Large intestine (tissue), 3 donors: ENCODE results near the gene MYBPHL. TPM values are rescaled to one million over a fixed set of nuclear protein-coding genes. Genes with fewer than 3 reads are reported as not detected.

Source experiments
- DNase-seq, 2 donors: peaks; one replicate each; pipeline versions ENCODE4 v3.0.0 to v3.0.0-alpha.2; 2013
- H3K27ac ChIP-seq: one replicate; pipeline ENCODE4 v1.5.1; 2013; ENCODE audit warnings: low read length
- H3K27me3 ChIP-seq: 2 replicates; pipeline ENCODE4 v1.6.1; 2013; ENCODE audit warnings: low read length; ENCODE audit not compliant: control insufficient read depth, insufficient read depth
- H3K36me3 ChIP-seq: 2 replicates; pipeline ENCODE4 v1.6.1; 2013; ENCODE audit warnings: low read length; ENCODE audit not compliant: control insufficient read depth, insufficient read depth
- H3K4me1 ChIP-seq: one replicate; pipeline ENCODE4 v1.6.1; 2013; ENCODE audit warnings: low read length; ENCODE audit not compliant: control insufficient read depth, insufficient read depth
- H3K4me3 ChIP-seq: one replicate; pipeline ENCODE4 v1.5.1; 2013; ENCODE audit warnings: low read length
- H3K9me3 ChIP-seq: one replicate; pipeline ENCODE4 v1.6.1; 2013; ENCODE audit warnings: mild to moderate bottlenecking, low read depth, low read length, moderate library complexity; ENCODE audit not compliant: control insufficient read depth
- WGBS: methylation state at CpG from one replicate; pipeline ENCODE4 v1.1.5; 2013; ENCODE audit warnings: low lambda C conversion rate; ENCODE audit not compliant: insufficient coverage; 5-methylcytosine and 5-hydroxymethylcytosine counted together
- polyA plus RNA-seq: library from polyadenylated mRNA; unstranded; fragments of 120-200 nt; gene quantifications from one replicate; pipeline ENCODE4 v1.2.1, GENCODE V29; 2013

MYBPHL gene
- polyA plus RNA-seq, 1 donor = 13.8 TPM

GRCh38 chr1:109251277-109252166 is 55.3 kb downstream of the MYBPHL start:
- H3K4me1 ChIP-seq = peaks cover 30% of the 10 kb centered on the region
- DNase-seq = no peak
- WGBS = no CpG with 5 or more reads among the region's 32 CpGs

GRCh38 chr1:109250454-109251276 is 56.1 kb downstream of the MYBPHL start:
- DNase-seq = no peak
- Histone ChIP-seq H3K27ac (no peak overlapping the region), H3K36me3 (no peaks in the 10 kb centered on the region), H3K9me3 (peaks cover 2% of the 10 kb centered on the region), H3K27me3 (no peaks in the 10 kb centered on the region), H3K4me1 (peaks cover 30% of the 10 kb centered on the region), H3K4me3 (peak overlapping the region; percentile 34)
- WGBS = no CpG with 5 or more reads among the region's 33 CpGs

More at GRCh38 chr1:109251277-109252166, 55.3 kb downstream of the MYBPHL start:
- peaks cover 2% of the 10 kb centered on the region for H3K9me3 ChIP-seq
- no peak overlapping the region for H3K4me3 ChIP-seq
- no peak overlapping the region for H3K27ac ChIP-seq
- H3K27me3 ChIP-seq = no peaks in the 10 kb centered on the region
- H3K36me3 ChIP-seq = no peaks in the 10 kb centered on the region

- Histone ChIP-seq H3K4me1 (peaks cover 22% of the 10 kb centered on the region), H3K27me3 (no peaks in the 10 kb centered on the region), H3K36me3 (no peaks in the 10 kb centered on the region), H3K4me3 (peak overlapping the region; percentile 34), H3K9me3 (peaks cover 2% of the 10 kb centered on the region), H3K27ac (no peak overlapping the region)
- WGBS = no CpG with 5 or more reads among the region's 80 CpGs
- no peak for DNase-seq
Observed at GRCh38 chr1:109249654-109250401, 57.0 kb downstream of the MYBPHL start.

- DNase-seq = peak in 1 of 2 donors; percentile 75
- H3K36me3 ChIP-seq = no peaks in the 10 kb centered on the region
- H3K4me3 ChIP-seq = peak within 1 kb of the TSS; percentile 34
- no peak within 1 kb of the TSS for H3K27ac ChIP-seq
- peaks cover 14% of the 10 kb centered on the region for H3K4me1 ChIP-seq
- peaks cover 3% of the 10 kb centered on the region for H3K27me3 ChIP-seq
- WGBS = no CpG with 5 or more reads among the region's 49 CpGs
- peaks cover 2% of the 10 kb centered on the region for H3K9me3 ChIP-seq
Observed at GRCh38 chr1:109248797-109249629, 57.8 kb downstream of the MYBPHL start, which contains the start of gene CELSR2. CELSR2 (plus strand) TSS chr1:109249539; CDS start chr1:109250080, 541 bp downstream.

GRCh38 chr1:109248444-109248796 is 58.4 kb downstream of the MYBPHL start:
- no CpG with 5 or more reads among the region's 7 CpGs for WGBS
- no peak for DNase-seq
- Histone ChIP-seq H3K4me1 (peaks cover 9% of the 10 kb centered on the region), H3K27ac (no peak overlapping the region), H3K27me3 (peaks cover 6% of the 10 kb centered on the region), H3K36me3 (no peaks in the 10 kb centered on the region), H3K4me3 (no peak overlapping the region), H3K9me3 (peaks cover 2% of the 10 kb centered on the region)

- no CpG with 5 or more reads among the region's 8 CpGs for WGBS
- H3K4me1 ChIP-seq = peaks cover 6% of the 10 kb centered on the region
- no peak overlapping the region for H3K4me3 ChIP-seq
- H3K27ac ChIP-seq = no peak overlapping the region
- no peak for DNase-seq
- no peaks in the 10 kb centered on the region for H3K36me3 ChIP-seq
- H3K9me3 ChIP-seq = peaks cover 2% of the 10 kb centered on the region
- H3K27me3 ChIP-seq = peaks cover 9% of the 10 kb centered on the region
Observed at GRCh38 chr1:109247401-109248365, 59.1 kb downstream of the MYBPHL start.

GRCh38 chr1:109246141-109246551 is 60.7 kb downstream of the MYBPHL start:
- H3K4me3 ChIP-seq = no peak overlapping the region
- no peaks in the 10 kb centered on the region for H3K36me3 ChIP-seq
- WGBS = no CpG with 5 or more reads among the region's 7 CpGs
- H3K27me3 ChIP-seq = peaks cover 18% of the 10 kb centered on the region
- no peak overlapping the region for H3K27ac ChIP-seq
- peaks cover 17% of the 10 kb centered on the region for H3K4me1 ChIP-seq
- H3K9me3 ChIP-seq = no peaks in the 10 kb centered on the region
- DNase-seq = no peak

- Histone ChIP-seq H3K27me3 (peaks cover 18% of the 10 kb centered on the region), H3K4me3 (no peak overlapping the region), H3K36me3 (peaks cover 4% of the 10 kb centered on the region), H3K27ac (no peak overlapping the region), H3K4me1 (peaks cover 24% of the 10 kb centered on the region), H3K9me3 (no peaks in the 10 kb centered on the region)
- whole genome bisulfite sequencing = 80% methylated on average over 1 of the region's 8 CpGs
- no peak for DNase-seq
Observed at GRCh38 chr1:109243860-109244552, 62.8 kb downstream of the MYBPHL start.
